ENCODE data around the gene EPB41L5.

DNA sequence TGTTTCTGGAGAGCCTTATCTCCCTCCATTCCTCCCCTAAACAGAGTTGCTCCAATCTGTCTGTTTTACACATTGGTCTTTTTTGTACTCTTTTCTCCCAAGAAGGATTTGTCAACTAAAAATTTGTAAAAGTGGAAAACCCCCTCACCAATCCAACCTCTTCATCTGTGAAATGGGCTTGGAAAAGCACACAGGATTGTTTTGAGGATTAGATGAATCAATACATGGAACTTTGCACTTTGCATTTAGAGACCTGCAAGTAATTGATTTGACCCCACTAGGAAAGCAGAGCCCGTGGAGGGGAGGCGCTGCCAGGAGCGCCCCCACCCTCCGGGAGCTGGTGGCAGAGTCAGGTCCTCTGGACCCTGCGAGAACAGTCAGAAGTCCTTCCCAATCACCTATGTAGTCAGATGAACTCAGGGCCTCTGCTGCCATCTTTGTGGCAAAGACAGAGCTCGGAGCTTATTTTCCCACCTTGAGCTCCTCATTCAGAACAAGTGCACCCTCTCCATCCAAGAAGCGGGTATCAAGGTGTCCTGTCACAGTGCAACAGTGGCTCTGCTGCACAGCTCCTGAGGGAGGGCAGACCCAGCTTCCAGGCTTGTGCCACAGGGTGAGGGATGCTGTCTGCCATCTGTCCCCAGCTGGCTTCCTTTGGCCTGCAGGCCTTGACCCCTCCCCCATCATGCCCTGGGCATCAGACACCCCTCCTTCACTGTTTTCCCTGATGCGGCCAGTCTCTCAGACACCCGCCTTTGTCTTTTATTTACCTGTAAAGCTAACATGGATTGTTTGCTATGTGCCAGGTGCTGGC lies 212.1 kb downstream of the EPB41L5 start:
- TF ChIP-seq CTCF (IDR thresholded peaks at IDR 0.05) (no peak), POLR2A (IDR thresholded peaks at IDR 0.05) (no peak)

Data from sigmoid colon (tissue), 3 donors.